Measurements from ENCODE around the gene LGALS14.

- TF ChIP-seq RBBP5 (IDR thresholded peaks at IDR 0.05; ENCODE audit: borderline replicate concordance, low read depth, low read length) (no peak), CTCF (IDR thresholded peaks at IDR 0.05; ENCODE audit: control extremely low read depth in 1 of 3, insufficient read depth in 1 of 3, low read depth in 1 of 3, low read length in 3 of 3) (no peak), POLR2AphosphoS5 (IDR thresholded peaks at IDR 0.05; ENCODE audit: low read depth, low read length) (no peak), SP1 (IDR thresholded peaks at IDR 0.05; ENCODE audit: low read depth, low read length) (no peak), NANOG (IDR thresholded peaks at IDR 0.05; ENCODE audit: insufficient read depth, low read depth, low read length, poor library complexity, severe bottlenecking) (no peak), RFX5 (IDR thresholded peaks at IDR 0.05; ENCODE audit: borderline replicate concordance, low read depth, low read length) (no peak), RAD21 (IDR thresholded peaks at IDR 0.05 in 1 of 2, conservative IDR thresholded peaks at IDR 0.05 in 1 of 2; ENCODE audit: low read depth in 2 of 2, low read length in 2 of 2) (no peak), MAX (IDR thresholded peaks at IDR 0.05) (no peak), RNF2 (IDR thresholded peaks at IDR 0.05; ENCODE audit: borderline replicate concordance, low read depth, low read length, missing control alignments, poor library complexity, severe bottlenecking) (no peak), SRF (IDR thresholded peaks at IDR 0.05; ENCODE audit: low read depth, low read length) (no peak), POLR2A (IDR thresholded peaks at IDR 0.05; ENCODE audit: control extremely low read depth in 1 of 2, low read depth in 2 of 2, low read length in 2 of 2) (no peak), SAP30 (IDR thresholded peaks at IDR 0.05; ENCODE audit: insufficient read depth, insufficient replicate concordance, low read length) (no peak)
Observed at GRCh38 chr19:39676004-39676403, 28.3 kb upstream of the LGALS14 start.

All from H1 (cell line).